MCF 10A (cell line): ENCODE results near the gene ARHGAP44. TPM values are rescaled to one million over a fixed set of nuclear protein-coding genes. Genes with fewer than 3 reads are reported as not detected.

Experiments
- BruUV-seq: library from RNA; stranded (reverse); fragments of 400-500 nt; replicated peaks from 2 replicates; lab custom pipeline; 2021; lab: Mats Ljungman, UMichigan
- CTCF ChIA-PET: fragments of 300-600 bp; sonication (Branson Sonifier 250); formaldehyde crosslinking; extraction: SDS; loops from one replicate; lab custom pipeline; 2021; ENCODE audit warnings: antibody characterized with exemption, inconsistent platforms; lab: Yijun Ruan, JAX
- POLR2A ChIA-PET: fragments of 300-600, 350-650 bp; sonication (Branson Sonifier 250); formaldehyde crosslinking; extraction: SDS; loops from one replicate; lab custom pipeline; 2020; ENCODE audit warnings: antibody characterized with exemption, inconsistent platforms; lab: Yijun Ruan, JAX
- DNase-seq: peaks from one replicate; pipeline ENCODE4 v3.0.0-alpha.2; 2018; ENCODE audit not compliant: unreplicated experiment
- H3K27ac Mint-ChIP-seq: one replicate; pipeline ENCODE4 v1.8.0; 2022; ENCODE audit warnings: mild to moderate bottlenecking, low read depth, mixed read lengths; ENCODE audit not compliant: unreplicated experiment
- H3K27me3 Mint-ChIP-seq: one replicate; pipeline ENCODE4 v1.8.0; 2022; ENCODE audit warnings: mixed read lengths; ENCODE audit not compliant: insufficient read depth, unreplicated experiment
- H3K36me3 Mint-ChIP-seq: one replicate; pipeline ENCODE4 v1.8.0; 2022; ENCODE audit warnings: mild to moderate bottlenecking, moderate library complexity, mixed read lengths; ENCODE audit not compliant: insufficient read depth, unreplicated experiment
- H3K4me1 Mint-ChIP-seq: one replicate; pipeline ENCODE4 v1.8.0; 2022; ENCODE audit warnings: mixed read lengths; ENCODE audit not compliant: insufficient read depth, unreplicated experiment
- H3K4me3 Mint-ChIP-seq: one replicate; pipeline ENCODE4 v1.8.0; 2022; ENCODE audit warnings: mild to moderate bottlenecking, moderate library complexity, mixed read lengths; ENCODE audit not compliant: unreplicated experiment
- H3K9me3 Mint-ChIP-seq: one replicate; pipeline ENCODE4 v1.8.0; 2022; ENCODE audit warnings: mixed read lengths; ENCODE audit not compliant: unreplicated experiment
- CTCF ChIP-seq: fragments of 200-600 bp; IDR thresholded peaks from one replicate; pipeline ENCODE4 v1.8.0; 2022; ENCODE audit warnings: antibody characterized with exemption, mild to moderate bottlenecking; ENCODE audit not compliant: unreplicated experiment
- intact Hi-C: fragments of 100-400 bp; cut with micrococcal nuclease; formaldehyde crosslinking; loops from 2 replicates; pipeline ENCODE4 v1.14.1; 2022
- total RNA-seq: library from RNA; stranded (reverse); gene quantifications from 2 replicates; pipeline ENCODE4 v1.2.3, GENCODE V29; 2022

ARHGAP44 gene
- total RNA-seq, 1 experiment from 2014 or later = 1.3 TPM

- no TSS peak for BruUV-seq
- ChIA-PET CTCF (interaction anchor here (0.7 to 1.1 kb wide), 2 partner anchors 16 to 299 kb away, joined by 4 read pairs; partner anchors contain the start of gene MYOCD), POLR2A (interaction anchor here (0.7 to 1.1 kb wide), 2 partner anchors 63 to 777 kb away, joined by 3 read pairs; no protein-coding TSS in a partner anchor)
- TF ChIP-seq CTCF = no peak
- Mint-ChIP-seq H3K4me3 (no peak overlapping the region), H3K4me1 (no peaks in the 10 kb centered on the region), H3K36me3 (no peaks in the 10 kb centered on the region), H3K27me3 (no peaks in the 10 kb centered on the region), H3K27ac (no peak overlapping the region), H3K9me3 (no peaks in the 10 kb centered on the region)
- DNase-seq = no peak
- intact Hi-C loops = no loop called here
Observed at GRCh38 chr17:12964840-12965239, 175.5 kb downstream of the ARHGAP44 start.

- intact Hi-C loops = no loop called here
- H3K27ac Mint-ChIP-seq = no peak overlapping the region
- no peak overlapping the region for H3K4me3 Mint-ChIP-seq
- BruUV-seq = no TSS peak
- CTCF ChIA-PET = interaction anchor here (0.6 to 1.3 kb wide), 3 partner anchors 36 to 145 kb away, joined by 3 to 4 read pairs (median 4); no protein-coding TSS in a partner anchor
- no peak for TF ChIP-seq CTCF
- no peaks in the 10 kb centered on the region for H3K36me3 Mint-ChIP-seq
- H3K9me3 Mint-ChIP-seq = no peaks in the 10 kb centered on the region
- H3K4me1 Mint-ChIP-seq = no peaks in the 10 kb centered on the region
- DNase-seq = no peak
- peaks cover 7% of the 10 kb centered on the region for H3K27me3 Mint-ChIP-seq
- POLR2A ChIA-PET = no interaction called here
Observed at GRCh38 chr17:12965988-12966387, 176.7 kb downstream of the ARHGAP44 start.

GRCh38 chr17:12966413-12966812 is 177.1 kb downstream of the ARHGAP44 start:
- TF ChIP-seq CTCF = no peak
- Mint-ChIP-seq H3K9me3 (no peaks in the 10 kb centered on the region), H3K4me1 (no peaks in the 10 kb centered on the region), H3K36me3 (no peaks in the 10 kb centered on the region), H3K4me3 (no peak overlapping the region), H3K27me3 (peaks cover 11% of the 10 kb centered on the region), H3K27ac (no peak overlapping the region)
- ChIA-PET POLR2A (no interaction called here), CTCF (interaction anchor here (0.6 to 1.3 kb wide), 4 partner anchors 35 to 146 kb away, joined by 3 to 4 read pairs (median 4); no protein-coding TSS in a partner anchor)
- intact Hi-C loops = no loop called here
- BruUV-seq = no TSS peak
- DNase-seq = no peak

GRCh38 chr17:12967962-12968361 is 178.7 kb downstream of the ARHGAP44 start:
- no peaks in the 10 kb centered on the region for H3K9me3 Mint-ChIP-seq
- ChIA-PET POLR2A (interaction anchor here (0.7 kb wide), 1 partner anchor 10 kb away, joined by 3 read pairs; no protein-coding TSS in a partner anchor), CTCF (interaction anchor here (0.7 to 1.7 kb wide), 4 partner anchors 35 to 421 kb away, joined by 3 to 7 read pairs (median 4); no protein-coding TSS in a partner anchor)
- intact Hi-C loops = no loop called here
- H3K36me3 Mint-ChIP-seq = no peaks in the 10 kb centered on the region
- no peaks in the 10 kb centered on the region for H3K4me1 Mint-ChIP-seq
- DNase-seq = no peak
- no peak overlapping the region for H3K4me3 Mint-ChIP-seq
- no peak overlapping the region for H3K27ac Mint-ChIP-seq
- BruUV-seq = no TSS peak
- no peak for TF ChIP-seq CTCF
- peaks cover 21% of the 10 kb centered on the region for H3K27me3 Mint-ChIP-seq
